ENCODE measurements around the gene SOD3.

DNA sequence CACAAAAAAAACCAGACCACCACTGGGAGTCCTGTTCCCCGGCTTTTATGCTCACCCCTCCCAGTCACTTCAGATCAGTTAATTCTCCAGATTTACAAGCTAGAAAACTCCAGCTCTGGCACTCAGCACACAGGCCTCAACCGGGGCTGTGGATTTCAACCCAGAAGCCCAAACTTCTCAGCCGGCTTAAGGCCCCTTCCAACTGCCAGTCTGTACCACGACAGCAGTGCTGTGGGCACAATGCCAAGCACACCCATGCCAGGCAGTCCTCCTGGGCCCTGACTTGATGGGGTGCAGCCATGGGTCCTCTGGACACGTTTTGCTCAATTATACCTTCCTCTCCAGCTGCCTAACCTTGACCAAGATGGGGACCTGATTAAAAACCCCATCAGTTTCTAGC, 12.2 kb downstream of the SOD3 start:
- TF ChIP-seq, protein P1, sequence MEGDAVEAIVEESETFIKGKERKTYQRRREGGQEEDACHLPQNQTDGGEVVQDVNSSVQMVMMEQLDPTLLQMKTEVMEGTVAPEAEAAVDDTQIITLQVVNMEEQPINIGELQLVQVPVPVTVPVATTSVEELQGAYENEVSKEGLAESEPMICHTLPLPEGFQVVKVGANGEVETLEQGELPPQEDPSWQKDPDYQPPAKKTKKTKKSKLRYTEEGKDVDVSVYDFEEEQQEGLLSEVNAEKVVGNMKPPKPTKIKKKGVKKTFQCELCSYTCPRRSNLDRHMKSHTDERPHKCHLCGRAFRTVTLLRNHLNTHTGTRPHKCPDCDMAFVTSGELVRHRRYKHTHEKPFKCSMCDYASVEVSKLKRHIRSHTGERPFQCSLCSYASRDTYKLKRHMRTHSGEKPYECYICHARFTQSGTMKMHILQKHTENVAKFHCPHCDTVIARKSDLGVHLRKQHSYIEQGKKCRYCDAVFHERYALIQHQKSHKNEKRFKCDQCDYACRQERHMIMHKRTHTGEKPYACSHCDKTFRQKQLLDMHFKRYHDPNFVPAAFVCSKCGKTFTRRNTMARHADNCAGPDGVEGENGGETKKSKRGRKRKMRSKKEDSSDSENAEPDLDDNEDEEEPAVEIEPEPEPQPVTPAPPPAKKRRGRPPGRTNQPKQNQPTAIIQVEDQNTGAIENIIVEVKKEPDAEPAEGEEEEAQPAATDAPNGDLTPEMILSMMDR (tag by site-specific recombination; IDR thresholded peaks at IDR 0.05): no peak
- TF ChIP-seq, protein P2, sequence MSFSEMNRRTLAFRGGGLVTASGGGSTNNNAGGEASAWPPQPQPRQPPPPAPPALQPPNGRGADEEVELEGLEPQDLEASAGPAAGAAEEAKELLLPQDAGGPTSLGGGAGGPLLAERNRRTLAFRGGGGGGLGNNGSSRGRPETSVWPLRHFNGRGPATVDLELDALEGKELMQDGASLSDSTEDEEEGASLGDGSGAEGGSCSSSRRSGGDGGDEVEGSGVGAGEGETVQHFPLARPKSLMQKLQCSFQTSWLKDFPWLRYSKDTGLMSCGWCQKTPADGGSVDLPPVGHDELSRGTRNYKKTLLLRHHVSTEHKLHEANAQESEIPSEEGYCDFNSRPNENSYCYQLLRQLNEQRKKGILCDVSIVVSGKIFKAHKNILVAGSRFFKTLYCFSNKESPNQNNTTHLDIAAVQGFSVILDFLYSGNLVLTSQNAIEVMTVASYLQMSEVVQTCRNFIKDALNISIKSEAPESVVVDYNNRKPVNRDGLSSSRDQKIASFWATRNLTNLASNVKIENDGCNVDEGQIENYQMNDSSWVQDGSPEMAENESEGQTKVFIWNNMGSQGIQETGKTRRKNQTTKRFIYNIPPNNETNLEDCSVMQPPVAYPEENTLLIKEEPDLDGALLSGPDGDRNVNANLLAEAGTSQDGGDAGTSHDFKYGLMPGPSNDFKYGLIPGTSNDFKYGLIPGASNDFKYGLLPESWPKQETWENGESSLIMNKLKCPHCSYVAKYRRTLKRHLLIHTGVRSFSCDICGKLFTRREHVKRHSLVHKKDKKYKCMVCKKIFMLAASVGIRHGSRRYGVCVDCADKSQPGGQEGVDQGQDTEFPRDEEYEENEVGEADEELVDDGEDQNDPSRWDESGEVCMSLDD (tag by site-specific recombination; IDR thresholded peaks at IDR 0.05): no peak
- TF ChIP-seq ZNF146 (tag by site-specific recombination; IDR thresholded peaks at IDR 0.05): no peak

Data from HEK293 (cell line).